Measurements from ENCODE around the gene FGD3.
A peak's percentile ranks its signal among the peaks of the same experiment; 100 is the strongest.

FGD3 gene

GRCh38 chr9:92948038-92948534 lies 763 bp downstream of the FGD3 start:
- no peak for FAIRE-seq
- no peak for TF ChIP-seq POLR2A (IDR thresholded peaks at IDR 0.05; ENCODE audit: low read depth, low read length)
- DNase-seq (ENCODE audit: insufficient read length, low spot score), result no peak

- TF ChIP-seq POLR2A (IDR thresholded peaks at IDR 0.05; ENCODE audit: low read depth, low read length), result no peak
These were observed 1.3 kb downstream of the FGD3 start for GRCh38 chr9:92948632-92949031.

GRCh38 chr9:92949266-92949982 lies 2.1 kb downstream of the FGD3 start:
- FAIRE-seq, result no peak
- no peak for TF ChIP-seq POLR2A (IDR thresholded peaks at IDR 0.05; ENCODE audit: low read depth, low read length)

More at GRCh38 chr9:92948632-92949031, 1.3 kb downstream of the FGD3 start:
- FAIRE-seq, result no peak
- DNase-seq (ENCODE audit: insufficient read length, low spot score), result no peak

GRCh38 chr9:92950359-92950955 lies 3.1 kb downstream of the FGD3 start:
- DNase-seq (ENCODE audit: insufficient read length, low spot score) (no peak), FAIRE-seq (no peak)
- no peak for TF ChIP-seq POLR2A (IDR thresholded peaks at IDR 0.05; ENCODE audit: low read depth, low read length)

More at GRCh38 chr9:92949266-92949982, 2.1 kb downstream of the FGD3 start:
- no peak for DNase-seq (ENCODE audit: insufficient read length, low spot score)

GRCh38 chr9:92952906-92953610 lies 5.7 kb downstream of the FGD3 start:
- peak; percentile 15 for FAIRE-seq
- no peak for DNase-seq (ENCODE audit: insufficient read length, low spot score)
- no peak for TF ChIP-seq POLR2A (IDR thresholded peaks at IDR 0.05; ENCODE audit: low read depth, low read length)

- FAIRE-seq, result peak; percentile 98
- DNase-seq (ENCODE audit: insufficient read length, low spot score), result peak; percentile 61
- TF ChIP-seq POLR2A (IDR thresholded peaks at IDR 0.05; ENCODE audit: low read depth, low read length), result no peak
These were observed 6.9 kb downstream of the FGD3 start for GRCh38 chr9:92954049-92954861.

DNA sequence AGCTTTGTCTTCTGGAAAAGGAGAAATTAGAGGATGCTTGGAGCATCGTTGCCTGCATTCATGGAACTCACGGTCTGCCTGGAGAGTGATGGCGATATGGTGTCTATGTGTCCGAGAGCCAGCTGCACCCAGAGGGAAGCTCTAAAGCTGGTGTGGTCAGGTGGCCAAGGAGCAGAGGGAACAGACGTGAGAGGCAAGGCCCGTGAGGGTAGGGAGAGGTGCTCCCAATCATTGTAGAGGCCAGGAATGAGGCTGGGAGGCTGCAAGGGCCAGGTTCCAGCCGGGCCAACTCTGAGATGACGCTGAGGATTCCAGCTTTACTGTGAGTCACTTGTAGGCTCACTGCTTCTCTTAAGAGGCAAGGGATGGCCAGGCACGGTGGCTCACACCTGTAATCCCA lies 7.6 kb downstream of the FGD3 start:
- no peak for FAIRE-seq
- no peak for TF ChIP-seq POLR2A (IDR thresholded peaks at IDR 0.05; ENCODE audit: low read depth, low read length)

DNA sequence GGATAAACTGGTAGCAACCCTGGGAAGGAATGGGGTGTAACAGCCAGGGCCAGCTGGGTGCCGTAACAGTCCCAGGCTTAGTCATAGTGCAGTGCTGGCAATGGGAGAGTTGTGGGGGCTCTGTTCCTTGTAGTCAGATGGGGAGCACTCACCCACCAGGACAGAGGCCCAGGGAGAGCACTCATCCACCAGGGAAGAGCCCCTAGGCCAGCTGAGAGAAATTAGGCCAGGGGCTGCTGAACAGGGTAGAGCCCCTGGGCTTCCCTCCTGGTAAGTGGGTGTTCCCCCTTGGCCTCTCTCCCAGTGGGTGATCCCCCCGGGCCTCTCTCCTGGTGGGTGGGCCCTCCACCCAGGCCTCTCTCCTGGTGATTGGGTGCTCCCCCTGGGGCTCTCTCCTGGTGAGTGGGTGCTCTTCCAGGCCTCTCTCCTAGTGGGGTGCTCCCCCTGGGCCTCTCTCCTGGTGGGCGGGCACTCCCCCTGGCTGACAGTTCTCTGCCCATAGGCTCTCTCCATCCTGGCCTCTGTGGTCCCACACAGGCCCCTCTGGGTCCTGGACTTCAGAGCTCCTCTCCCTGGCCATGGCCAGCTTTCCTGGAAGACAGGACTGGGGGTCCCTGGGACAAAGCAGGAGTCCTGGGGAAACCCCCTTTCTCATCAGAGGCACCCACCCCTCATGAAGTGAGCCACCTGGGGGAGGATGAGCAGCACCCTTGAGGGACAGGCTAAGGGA lies 13.4 kb downstream of the FGD3 start:
- FAIRE-seq (no peak), DNase-seq (ENCODE audit: insufficient read length, low spot score) (no peak)
- no peak for TF ChIP-seq POLR2A (IDR thresholded peaks at IDR 0.05; ENCODE audit: low read depth, low read length)

More for the DNA sequence above, 7.6 kb downstream of the FGD3 start:
- no peak for DNase-seq (ENCODE audit: insufficient read length, low spot score)

GRCh38 chr9:92961627-92962302 lies 14.4 kb downstream of the FGD3 start:
- no peak for TF ChIP-seq POLR2A (IDR thresholded peaks at IDR 0.05; ENCODE audit: low read depth, low read length)
- DNase-seq (ENCODE audit: insufficient read length, low spot score) (no peak), FAIRE-seq (no peak)

DNA sequence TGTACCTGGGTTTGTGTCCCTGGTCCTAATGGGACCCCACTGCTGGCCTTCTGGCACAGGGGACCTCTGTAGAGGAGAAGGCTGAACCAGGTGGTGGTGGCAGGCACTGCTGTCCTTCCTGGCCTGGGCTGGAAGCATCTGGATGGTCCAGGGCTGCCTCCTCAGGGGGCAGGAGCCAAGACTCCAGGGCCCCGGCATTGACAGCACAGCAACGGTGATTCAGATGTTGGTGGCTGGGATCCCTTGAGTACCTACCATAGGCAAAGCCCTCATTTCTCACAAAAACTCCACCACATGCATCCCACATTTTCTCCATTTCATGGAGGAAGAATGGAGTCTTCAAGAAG lies 15.0 kb downstream of the FGD3 start:
- DNase-seq (ENCODE audit: insufficient read length, low spot score) (no peak), FAIRE-seq (no peak)

DNA sequence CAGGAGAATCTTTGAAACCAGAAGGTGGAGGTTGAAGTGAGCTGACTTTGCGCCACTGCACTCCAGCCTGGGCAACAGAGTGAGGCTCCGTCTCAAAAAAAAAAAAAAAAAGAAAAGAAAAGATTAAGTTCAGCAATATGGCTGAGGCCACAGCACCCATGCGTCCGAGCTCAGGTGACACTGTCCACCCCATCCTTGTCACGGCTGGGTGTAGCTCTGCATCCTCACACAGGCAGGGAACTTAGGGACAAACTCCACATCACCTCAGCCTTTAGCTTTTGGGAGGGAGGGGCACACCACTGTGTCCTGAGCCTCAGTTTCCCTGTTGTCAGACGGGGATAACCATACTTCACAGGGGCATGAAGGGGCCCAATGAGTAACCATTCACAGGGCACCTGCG lies 15.5 kb downstream of the FGD3 start:
- no peak for FAIRE-seq
- no peak for TF ChIP-seq POLR2A (IDR thresholded peaks at IDR 0.05; ENCODE audit: low read depth, low read length)

More for the DNA sequence above, 15.0 kb downstream of the FGD3 start:
- TF ChIP-seq POLR2A (IDR thresholded peaks at IDR 0.05; ENCODE audit: low read depth, low read length), result no peak

DNA sequence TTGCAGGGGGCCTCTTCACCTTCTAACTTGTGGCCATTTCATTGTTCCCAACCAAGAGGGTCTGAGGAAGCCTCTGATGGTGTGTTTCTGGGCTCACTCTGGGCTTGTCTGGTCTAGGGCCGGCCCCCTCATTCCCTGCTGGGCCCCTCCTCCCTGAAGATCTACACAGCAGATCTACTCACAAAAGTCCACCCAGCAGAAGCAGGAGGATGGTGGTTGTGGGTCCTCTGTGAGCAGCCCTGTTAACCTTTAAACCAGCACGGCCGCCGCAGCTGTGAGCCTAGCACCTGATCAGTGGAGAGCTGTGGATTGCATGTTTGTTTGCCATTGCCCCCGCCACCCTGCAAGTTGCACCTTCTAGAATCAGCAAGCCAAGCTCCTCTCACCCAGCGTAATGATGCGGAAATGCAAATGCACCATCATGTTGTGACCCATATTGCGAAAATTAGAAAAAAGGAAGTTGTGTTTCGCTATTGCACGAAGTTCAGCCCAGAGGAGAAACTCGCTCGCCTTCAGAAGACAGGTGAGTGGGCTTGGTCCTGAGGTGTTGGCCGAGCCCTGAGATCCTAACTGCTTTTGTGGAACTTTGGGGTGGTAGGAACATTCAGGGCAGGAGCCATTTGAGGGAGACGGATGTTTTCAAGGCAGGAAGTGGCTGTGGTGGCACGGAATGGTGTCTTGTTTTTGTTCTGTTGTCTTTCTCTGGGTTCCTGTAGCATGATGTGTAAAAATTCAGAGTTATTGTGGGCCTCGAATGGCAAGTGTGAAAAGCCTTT lies 16.7 kb downstream of the FGD3 start:
- TF ChIP-seq POLR2A (IDR thresholded peaks at IDR 0.05; ENCODE audit: low read depth, low read length), result no peak
- FAIRE-seq (no peak), DNase-seq (ENCODE audit: insufficient read length, low spot score) (no peak)

More for the DNA sequence above, 15.5 kb downstream of the FGD3 start:
- no peak for DNase-seq (ENCODE audit: insufficient read length, low spot score)

Measured in H54 (cell line).